IMR-90 (cell line): ENCODE data around the gene SLC31A2. TPM values are rescaled to one million over a fixed set of nuclear protein-coding genes. Genes with fewer than 3 reads are reported as not detected.

Source experiments
- ATAC-seq: fragments of 200-7000 bp; cut with Tn5 transposase; 2 replicates; pipeline ENCODE4 v1.9.1; 2020; ENCODE audit warnings: low read depth, mild to moderate bottlenecking, moderate library complexity
- BruUV-seq: library from RNA; stranded (reverse); fragments of 400-500 nt; replicated peaks from 2 replicates; lab custom pipeline; 2021; lab: Mats Ljungman, UMichigan
- CTCF ChIA-PET: fragments of 300-600 bp; formaldehyde crosslinking; extraction: SDS; loops from one replicate; lab custom pipeline; 2021; ENCODE audit warnings: antibody characterized with exemption; lab: Yijun Ruan, JAX
- POLR2A ChIA-PET: fragments of 300-600 bp; sonication (Branson Sonifier 250); formaldehyde crosslinking; loops from one replicate; lab custom pipeline; 2022; ENCODE audit warnings: antibody characterized with exemption; ENCODE audit not compliant: unreplicated experiment; lab: Charles Lee
- DNase-seq: peaks from one replicate; pipeline ENCODE4 v3.0.0; 2013
- H2AFZ ChIP-seq: replicated peaks from 2 replicates; pipeline ENCODE3; 2013; ENCODE audit warnings: low read length, mild to moderate bottlenecking; ENCODE audit not compliant: poor library complexity
- H2AK5ac ChIP-seq: 2 replicates; pipeline ENCODE4 v1.6.1; 2013; ENCODE audit warnings: low read depth, low read length, inconsistent platforms
- H2AK9ac ChIP-seq: replicated peaks from 2 replicates; pipeline ENCODE3; 2013; ENCODE audit warnings: mild to moderate bottlenecking, low read depth, low read length, moderate library complexity; ENCODE audit not compliant: poor library complexity
- H2BK120ac ChIP-seq: 2 replicates; pipeline ENCODE4 v1.6.1; 2013; ENCODE audit warnings: low read depth, low read length, inconsistent platforms
- H2BK15ac ChIP-seq: 3 replicates; pipeline ENCODE4 v1.6.1; 2013; ENCODE audit warnings: low read depth, low read length, inconsistent platforms
- H2BK20ac ChIP-seq: 2 replicates; pipeline ENCODE4 v1.6.1; 2013; ENCODE audit warnings: low read depth, mild to moderate bottlenecking, inconsistent platforms, low read length, moderate library complexity
- H2BK5ac ChIP-seq: 2 replicates; pipeline ENCODE4 v1.6.1; 2013; ENCODE audit warnings: mild to moderate bottlenecking, low read depth, low read length, inconsistent platforms; ENCODE audit not compliant: poor library complexity, severe bottlenecking
- H3K14ac ChIP-seq: replicated peaks from 2 replicates; pipeline ENCODE4 v1.6.1; 2013; ENCODE audit warnings: low read depth, low read length, inconsistent platforms
- H3K18ac ChIP-seq: 2 replicates; pipeline ENCODE4 v1.6.1; 2013; ENCODE audit warnings: low read depth, low read length, control low read depth
- H3K23ac ChIP-seq: 2 replicates; pipeline ENCODE4 v1.6.1; 2013; ENCODE audit warnings: low read depth, low read length, inconsistent platforms
- H3K27ac ChIP-seq: 2 replicates; pipeline ENCODE4 v1.5.1; 2013; ENCODE audit warnings: mild to moderate bottlenecking, control low read depth, low read length; ENCODE audit not compliant: insufficient read depth
- H3K27me3 ChIP-seq: 2 replicates; pipeline ENCODE4 v1.6.1; 2013; ENCODE audit warnings: low read length; ENCODE audit not compliant: control insufficient read depth, insufficient read depth
- H3K36me3 ChIP-seq: 2 replicates; pipeline ENCODE4 v1.6.1; 2013; ENCODE audit warnings: low read length, mixed read lengths; ENCODE audit not compliant: control insufficient read depth, insufficient read depth
- H3K4ac ChIP-seq: 2 replicates; pipeline ENCODE4 v1.6.1; 2013; ENCODE audit warnings: low read depth, low read length, inconsistent platforms
- H3K4me1 ChIP-seq: 2 replicates; pipeline ENCODE4 v1.6.1; 2013; ENCODE audit warnings: low read length, mixed read lengths; ENCODE audit not compliant: control insufficient read depth, insufficient read depth
- H3K4me2 ChIP-seq: 2 replicates; pipeline ENCODE4 v1.6.1; 2013; ENCODE audit warnings: low read depth, mild to moderate bottlenecking, control low read depth, low read length, moderate library complexity
- H3K4me3 ChIP-seq: 2 replicates; pipeline ENCODE4 v1.5.1; 2013; ENCODE audit warnings: low read depth, mild to moderate bottlenecking, control low read depth, low read length, moderate library complexity; ENCODE audit not compliant: insufficient read depth
- H3K56ac ChIP-seq: 2 replicates; pipeline ENCODE4 v1.6.1; 2013; ENCODE audit warnings: low read length, inconsistent platforms; ENCODE audit not compliant: insufficient read depth; ENCODE audit errors: extremely low read depth
- H3K79me1 ChIP-seq, 2 experiments: 2 replicates each; pipeline ENCODE4 v1.6.1; 2013; ENCODE audit warnings: low read length in 2 of 2, inconsistent platforms in 1 of 2, low read depth in 1 of 2
- H3K9ac ChIP-seq: 2 replicates; pipeline ENCODE4 v1.6.1; 2013; ENCODE audit warnings: low read depth, low read length, control low read depth
- H3K9me1 ChIP-seq: 2 replicates; pipeline ENCODE4 v1.6.1; 2013; ENCODE audit warnings: low read length, inconsistent platforms; ENCODE audit not compliant: insufficient read depth
- H3K9me3 ChIP-seq: 2 replicates; pipeline ENCODE4 v1.6.1; 2013; ENCODE audit warnings: low read length; ENCODE audit not compliant: control insufficient read depth, insufficient read depth
- H4K20me1 ChIP-seq: 2 replicates; pipeline ENCODE4 v1.6.1; 2013; ENCODE audit warnings: low read length, inconsistent platforms; ENCODE audit not compliant: insufficient read depth
- H4K5ac ChIP-seq: 2 replicates; pipeline ENCODE4 v1.6.1; 2013; ENCODE audit warnings: mild to moderate bottlenecking, low read depth, low read length, control low read depth
- H4K8ac ChIP-seq, 2 experiments: 2 replicates each; pipeline ENCODE4 v1.6.1; 2013; ENCODE audit warnings: low read depth in 2 of 2, low read length in 2 of 2, control low read depth in 1 of 2, inconsistent platforms in 1 of 2
- H4K91ac ChIP-seq: 2 replicates; pipeline ENCODE4 v1.6.1; 2013; ENCODE audit warnings: low read depth, low read length, inconsistent platforms; ENCODE audit not compliant: insufficient read depth
- BHLHE40 ChIP-seq: fragments of 150-350 bp; IDR thresholded peaks from 2 replicates; pipeline ENCODE4 v1.6.1; 2016; ENCODE audit warnings: mild to moderate bottlenecking, low read depth, low read length
- CEBPB ChIP-seq: IDR thresholded peaks from 2 replicates; pipeline ENCODE4 v1.6.1; 2012; ENCODE audit warnings: low read depth, low read length, improper control_type of control experiment
- CHD1 ChIP-seq: IDR thresholded peaks from 2 replicates; pipeline ENCODE4 v1.6.1; 2012; ENCODE audit warnings: low read depth, low read length, improper control_type of control experiment
- FOS ChIP-seq: fragments of 150-350 bp; IDR thresholded peaks from 2 replicates; pipeline ENCODE4 v1.6.1; 2016; ENCODE audit warnings: low read depth, low read length
- MAFK ChIP-seq: IDR thresholded peaks from 2 replicates; pipeline ENCODE4 v1.6.1; 2012; ENCODE audit warnings: low read depth, low read length, improper control_type of control experiment
- MAZ ChIP-seq: IDR thresholded peaks from 2 replicates; pipeline ENCODE4 v1.6.1; 2012; ENCODE audit warnings: low read depth, mild to moderate bottlenecking, low read length, improper control_type of control experiment, moderate library complexity, borderline replicate concordance
- MXI1 ChIP-seq: IDR thresholded peaks from 2 replicates; pipeline ENCODE4 v1.6.1; 2012; ENCODE audit warnings: low read depth, mild to moderate bottlenecking, low read length, moderate library complexity, borderline replicate concordance
- NFE2L2 ChIP-seq: fragments of 150-350 bp; IDR thresholded peaks from 2 replicates; pipeline ENCODE4 v1.6.1; 2016; ENCODE audit warnings: low read depth, mild to moderate bottlenecking, low read length
- POLR2A ChIP-seq: IDR thresholded peaks from 2 replicates; pipeline ENCODE4 v1.6.1; 2012; ENCODE audit warnings: mild to moderate bottlenecking, low read depth, low read length
- RAD21 ChIP-seq: IDR thresholded peaks from 2 replicates; pipeline ENCODE4 v1.6.1; 2012; ENCODE audit warnings: low read length, improper control_type of control experiment
- RCOR1 ChIP-seq: IDR thresholded peaks from 2 replicates; pipeline ENCODE4 v1.6.1; 2012; ENCODE audit warnings: mild to moderate bottlenecking, low read length, improper control_type of control experiment; ENCODE audit not compliant: insufficient replicate concordance
- RFX5 ChIP-seq: IDR thresholded peaks from 2 replicates; pipeline ENCODE4 v1.8.0; 2012; ENCODE audit warnings: low read depth, mild to moderate bottlenecking, low read length, moderate library complexity
- SMC3 ChIP-seq: fragments of 150-350 bp; IDR thresholded peaks from 2 replicates; pipeline ENCODE4 v1.6.1; 2016; ENCODE audit warnings: low read depth, mild to moderate bottlenecking, antibody characterized with exemption, low read length, moderate library complexity
- WGBS, 2 experiments: methylation state at CpG; one replicate each; pipeline versions ENCODE4 v1.1.5 to v1.1.7; 2013; ENCODE audit warnings: missing lambda C conversion rate in 2 of 2; ENCODE audit not compliant: insufficient read length in 1 of 2; ENCODE audit errors: extremely low coverage in 2 of 2; 5-methylcytosine and 5-hydroxymethylcytosine counted together
- dilution Hi-C: fragments of 300-500 bp; cut with HindIII; formaldehyde crosslinking; loops from one replicate; pipeline ENCODE4 v1.14.3; 2018; ENCODE audit warnings: low sequenced_read_pairs; ENCODE audit not compliant: unreplicated experiment
- in situ Hi-C: fragments of 300-500 bp; cut with MboI; formaldehyde crosslinking; loops from 3 replicates; pipeline ENCODE4 v1.14.3; 2019; ENCODE audit warnings: low sequenced_read_pairs, inconsistent platforms, mixed read lengths
- intact Hi-C: fragments of 100-400 bp; cut with micrococcal nuclease; formaldehyde crosslinking; loops from 2 replicates; pipeline ENCODE4 v1.10.0; 2022
- polyA plus RNA-seq, 3 experiments: library from polyadenylated mRNA; depleted of rRNA; stranded (reverse); fragments of >200 nt; gene quantifications; 2 replicates each; pipeline ENCODE4 v1.2.3, GENCODE V29; 2012; ENCODE audit warnings: low replicate concordance in 1 of 3
- total RNA-seq: library from RNA; depleted of rRNA; stranded (reverse); fragments of >200 nt; gene quantifications from 2 replicates; pipeline ENCODE4 v1.2.3, GENCODE V29; 2012
- TF ChIP-seq, protein P1 (sequence below): fragments of 150-350 bp; IDR thresholded peaks from 2 replicates; pipeline ENCODE4 v1.6.1; 2016; ENCODE audit warnings: low read depth, mild to moderate bottlenecking, low read length, moderate library complexity, borderline replicate concordance
- TF ChIP-seq, protein P2 (sequence below): conservative IDR thresholded peaks from 2 replicates; pipeline ENCODE4 v1.5.1; 2012; ENCODE audit warnings: mild to moderate bottlenecking, low read depth, low read length, improper control_type of control experiment
- TF ChIP-seq, protein P3 (sequence below): fragments of 150-350 bp; IDR thresholded peaks from 2 replicates; pipeline ENCODE4 v1.6.1; 2017; ENCODE audit warnings: mild to moderate bottlenecking, antibody characterized with exemption, low read length, low read depth

The SLC31A2 gene
- total and polyA plus RNA-seq, 2 of the 4 experiments (the other 2 are of a cell fraction) = 5.1 to 7.2 TPM

DNA sequence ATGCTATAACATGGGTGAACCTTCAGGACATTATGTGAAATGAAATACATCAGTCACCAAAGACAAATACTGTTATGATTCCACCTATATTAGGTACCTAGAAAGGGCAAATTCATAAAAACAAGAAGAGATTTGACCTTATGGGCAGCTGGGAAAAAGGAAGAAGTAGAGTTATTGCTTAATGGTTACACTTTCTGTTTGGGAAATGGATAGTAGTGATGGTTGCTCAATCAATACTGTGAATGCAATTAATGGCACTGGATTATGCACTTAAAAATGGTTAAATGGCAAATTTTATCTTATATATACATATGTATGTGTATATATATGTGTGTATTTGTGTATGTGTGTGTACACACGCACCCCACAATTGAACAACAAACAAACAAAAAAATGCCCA is 55.1 kb downstream of the SLC31A2 start:
- H3K79me1 ChIP-seq = peaks cover 0 to 9% of the 10 kb centered on the region in 2 experiments; a peak in 2 of 4 replicates

More for the DNA sequence above, 55.1 kb downstream of the SLC31A2 start:
- H3K4me2 ChIP-seq = no peak overlapping the region
- dilution Hi-C loops (no loop called here), intact Hi-C loops (no loop called here), in situ Hi-C loops (no loop called here)
- no peak overlapping the region for H4K5ac ChIP-seq
- H3K23ac ChIP-seq = no peak overlapping the region
- H3K27me3 ChIP-seq = no peaks in the 10 kb centered on the region
- no peak overlapping the region for H2BK120ac ChIP-seq
- H2AFZ ChIP-seq = no peak overlapping the region
- peaks cover 3% of the 10 kb centered on the region; the same call in 1 of the 2 replicates for H3K9me1 ChIP-seq
- H2AK9ac ChIP-seq = no peak overlapping the region
- H3K36me3 ChIP-seq = peaks cover 31% of the 10 kb centered on the region
- no peak overlapping the region for H2BK20ac ChIP-seq
- ChIA-PET POLR2A (no interaction called here), CTCF (interaction anchor here (1.2 kb wide), 1 partner anchor 11 kb away, joined by 5 read pairs; no protein-coding TSS in a partner anchor)
- no peak overlapping the region for H3K18ac ChIP-seq
- no TSS peak for BruUV-seq
- DNase-seq (no peak), ATAC-seq (no peak)
- no CpG with 5 or more reads among the region's 1 CpG for WGBS, 2 experiments
- no peak overlapping the region for H2BK5ac ChIP-seq
- no peak overlapping the region for H2AK5ac ChIP-seq
- TF ChIP-seq BHLHE40 (no peak), POLR2A (no peak), MAZ (no peak), SMC3 (no peak), NFE2L2 (no peak), MAFK (no peak), MXI1 (no peak), FOS (no peak), RFX5 (no peak), RCOR1 (no peak), CHD1 (no peak), CEBPB (no peak; the same call in 1 of the 2 replicates), RAD21 (no peak)
- TF ChIP-seq, protein P1, sequence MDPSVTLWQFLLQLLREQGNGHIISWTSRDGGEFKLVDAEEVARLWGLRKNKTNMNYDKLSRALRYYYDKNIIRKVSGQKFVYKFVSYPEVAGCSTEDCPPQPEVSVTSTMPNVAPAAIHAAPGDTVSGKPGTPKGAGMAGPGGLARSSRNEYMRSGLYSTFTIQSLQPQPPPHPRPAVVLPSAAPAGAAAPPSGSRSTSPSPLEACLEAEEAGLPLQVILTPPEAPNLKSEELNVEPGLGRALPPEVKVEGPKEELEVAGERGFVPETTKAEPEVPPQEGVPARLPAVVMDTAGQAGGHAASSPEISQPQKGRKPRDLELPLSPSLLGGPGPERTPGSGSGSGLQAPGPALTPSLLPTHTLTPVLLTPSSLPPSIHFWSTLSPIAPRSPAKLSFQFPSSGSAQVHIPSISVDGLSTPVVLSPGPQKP = no peak
- TF ChIP-seq, protein P2, sequence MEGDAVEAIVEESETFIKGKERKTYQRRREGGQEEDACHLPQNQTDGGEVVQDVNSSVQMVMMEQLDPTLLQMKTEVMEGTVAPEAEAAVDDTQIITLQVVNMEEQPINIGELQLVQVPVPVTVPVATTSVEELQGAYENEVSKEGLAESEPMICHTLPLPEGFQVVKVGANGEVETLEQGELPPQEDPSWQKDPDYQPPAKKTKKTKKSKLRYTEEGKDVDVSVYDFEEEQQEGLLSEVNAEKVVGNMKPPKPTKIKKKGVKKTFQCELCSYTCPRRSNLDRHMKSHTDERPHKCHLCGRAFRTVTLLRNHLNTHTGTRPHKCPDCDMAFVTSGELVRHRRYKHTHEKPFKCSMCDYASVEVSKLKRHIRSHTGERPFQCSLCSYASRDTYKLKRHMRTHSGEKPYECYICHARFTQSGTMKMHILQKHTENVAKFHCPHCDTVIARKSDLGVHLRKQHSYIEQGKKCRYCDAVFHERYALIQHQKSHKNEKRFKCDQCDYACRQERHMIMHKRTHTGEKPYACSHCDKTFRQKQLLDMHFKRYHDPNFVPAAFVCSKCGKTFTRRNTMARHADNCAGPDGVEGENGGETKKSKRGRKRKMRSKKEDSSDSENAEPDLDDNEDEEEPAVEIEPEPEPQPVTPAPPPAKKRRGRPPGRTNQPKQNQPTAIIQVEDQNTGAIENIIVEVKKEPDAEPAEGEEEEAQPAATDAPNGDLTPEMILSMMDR = no peak
- TF ChIP-seq, protein P3, sequence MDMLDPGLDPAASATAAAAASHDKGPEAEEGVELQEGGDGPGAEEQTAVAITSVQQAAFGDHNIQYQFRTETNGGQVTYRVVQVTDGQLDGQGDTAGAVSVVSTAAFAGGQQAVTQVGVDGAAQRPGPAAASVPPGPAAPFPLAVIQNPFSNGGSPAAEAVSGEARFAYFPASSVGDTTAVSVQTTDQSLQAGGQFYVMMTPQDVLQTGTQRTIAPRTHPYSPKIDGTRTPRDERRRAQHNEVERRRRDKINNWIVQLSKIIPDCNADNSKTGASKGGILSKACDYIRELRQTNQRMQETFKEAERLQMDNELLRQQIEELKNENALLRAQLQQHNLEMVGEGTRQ = no peak
- no peak overlapping the region for H2BK15ac ChIP-seq
- H3K4me1 ChIP-seq = no peaks in the 10 kb centered on the region
- no peak overlapping the region for H3K4me3 ChIP-seq
- no peak overlapping the region for H3K9ac ChIP-seq
- H3K14ac ChIP-seq = no peak overlapping the region
- H3K9me3 ChIP-seq = no peaks in the 10 kb centered on the region
- H4K20me1 ChIP-seq = no peaks in the 10 kb centered on the region
- H3K56ac ChIP-seq = no peak overlapping the region
- no peak overlapping the region for H3K27ac ChIP-seq
- H3K4ac ChIP-seq = no peak overlapping the region
- H4K91ac ChIP-seq = no peak overlapping the region
- H4K8ac ChIP-seq = no peak overlapping the region
